Stimulated activated CD4-positive, alpha-beta T cell treated with anti-CD3 and anti-CD28 coated beads, TNF-alpha, amount 100 ng/mL, for 4 hours (primary cell): ENCODE data around the gene SELENOV.
A peak's percentile ranks its signal among the peaks of the same experiment; 100 is the strongest.

ENCODE experiments used
- DNase-seq, 3 experiments: peaks; one replicate each; pipeline ENCODE4 v3.0.0-alpha.2; 2020; ENCODE audit warnings: low read depth in 3 of 3

Gene SELENOV

DNA sequence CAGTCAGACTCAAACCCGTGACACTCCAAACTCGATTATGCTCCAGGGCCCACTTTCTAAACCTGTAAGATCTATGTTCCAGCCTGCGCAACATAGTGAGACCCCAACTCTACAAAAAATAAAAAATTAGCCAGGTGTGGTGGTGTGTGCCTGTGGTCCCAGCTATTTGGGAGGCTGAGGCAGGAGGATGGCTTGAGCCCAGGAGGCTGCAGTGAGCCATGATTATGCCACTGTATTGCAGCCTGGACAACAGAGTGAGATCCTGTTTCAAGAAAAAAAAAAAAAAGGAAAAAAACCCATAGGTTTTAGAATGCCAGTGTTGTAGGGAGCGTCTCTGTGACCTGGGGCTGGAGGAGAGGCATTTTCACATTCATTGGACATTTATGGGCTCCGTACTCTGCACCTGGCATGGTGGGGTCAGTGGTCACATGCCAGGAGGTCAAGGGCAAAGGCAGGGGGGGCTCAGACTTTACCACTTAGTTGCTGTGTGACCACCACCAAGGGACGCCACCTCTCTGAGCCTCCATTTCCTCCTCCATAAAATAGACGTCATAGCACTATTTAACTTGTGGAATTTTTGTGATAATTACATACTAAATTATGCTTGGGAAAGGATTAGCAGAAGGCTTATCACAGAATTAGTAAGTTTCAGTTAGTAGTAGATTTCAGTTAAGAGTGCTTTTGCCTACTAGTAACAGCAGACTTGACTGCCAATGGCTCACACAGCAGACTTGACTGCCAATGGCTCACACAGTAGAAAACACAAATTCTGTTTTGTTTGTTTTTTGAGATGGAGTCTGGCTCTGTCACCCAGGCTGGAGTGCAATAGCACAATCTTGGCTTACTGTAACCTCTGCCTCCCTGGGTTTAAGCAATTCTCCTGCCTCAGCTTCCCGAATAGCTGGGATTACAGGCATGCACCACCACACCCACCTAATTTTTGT is 5.9 kb downstream of the SELENOV start:
- DNase-seq: no peak

DNA sequence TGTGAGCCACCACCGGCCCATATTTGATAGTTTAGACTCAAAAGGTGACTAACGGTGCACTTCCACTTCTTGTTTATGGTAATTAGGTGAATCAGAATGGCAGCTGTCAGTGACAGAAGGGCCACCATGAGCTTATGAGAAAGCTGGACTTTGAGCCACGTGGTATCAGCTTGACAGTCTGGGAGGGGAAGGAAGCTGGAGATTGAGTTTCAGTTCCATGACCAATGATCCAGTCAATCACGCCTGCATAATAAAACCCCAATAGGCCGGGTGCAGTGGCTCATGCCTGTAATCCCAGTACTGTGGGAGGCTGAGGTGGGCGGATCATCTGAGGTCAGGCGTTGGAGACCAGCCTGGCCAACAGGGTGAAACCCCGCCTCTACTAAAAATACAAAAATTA is 9.6 kb downstream of the SELENOV start:
- no peak for DNase-seq

DNA sequence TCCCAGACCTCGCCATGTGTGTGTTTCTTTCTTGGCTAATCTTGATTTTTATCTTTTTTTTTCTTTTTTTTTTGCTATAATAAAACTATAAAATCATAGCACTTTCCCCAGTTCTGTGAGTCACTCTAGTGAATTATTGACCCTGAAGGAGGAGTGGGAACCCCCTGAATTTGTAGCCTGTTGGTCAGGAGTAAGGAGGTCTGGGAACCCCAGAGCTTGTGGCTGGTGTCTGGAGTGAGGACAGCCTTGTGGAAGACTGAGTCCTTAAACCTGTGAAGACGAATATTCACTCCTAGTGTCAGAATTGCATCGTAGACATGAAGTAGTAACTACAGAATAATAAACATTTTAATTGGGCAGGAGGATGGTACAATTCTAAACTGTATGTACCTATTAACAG is 10.3 kb downstream of the SELENOV start:
- DNase-seq: no peak

DNA sequence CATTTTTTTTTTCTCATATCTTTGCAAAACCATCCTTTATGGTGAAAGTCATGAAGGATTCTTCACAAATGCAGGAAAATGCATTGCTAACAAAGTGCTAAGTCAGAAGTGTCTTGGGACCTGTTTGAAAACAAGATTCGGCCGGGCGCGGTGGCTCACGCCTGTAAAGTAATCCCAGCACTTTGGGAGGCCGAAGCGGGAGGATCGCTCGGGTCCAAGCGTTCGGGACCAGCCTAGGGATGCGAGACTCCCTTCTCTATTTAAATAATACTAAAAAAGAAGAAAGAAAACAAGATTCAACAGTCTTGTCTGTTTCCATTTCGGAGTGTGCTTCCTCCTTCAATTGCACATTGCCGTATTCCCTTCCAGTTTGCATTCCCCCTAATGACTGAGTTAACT is 16.9 kb downstream of the SELENOV start:
- no peak for DNase-seq

DNA sequence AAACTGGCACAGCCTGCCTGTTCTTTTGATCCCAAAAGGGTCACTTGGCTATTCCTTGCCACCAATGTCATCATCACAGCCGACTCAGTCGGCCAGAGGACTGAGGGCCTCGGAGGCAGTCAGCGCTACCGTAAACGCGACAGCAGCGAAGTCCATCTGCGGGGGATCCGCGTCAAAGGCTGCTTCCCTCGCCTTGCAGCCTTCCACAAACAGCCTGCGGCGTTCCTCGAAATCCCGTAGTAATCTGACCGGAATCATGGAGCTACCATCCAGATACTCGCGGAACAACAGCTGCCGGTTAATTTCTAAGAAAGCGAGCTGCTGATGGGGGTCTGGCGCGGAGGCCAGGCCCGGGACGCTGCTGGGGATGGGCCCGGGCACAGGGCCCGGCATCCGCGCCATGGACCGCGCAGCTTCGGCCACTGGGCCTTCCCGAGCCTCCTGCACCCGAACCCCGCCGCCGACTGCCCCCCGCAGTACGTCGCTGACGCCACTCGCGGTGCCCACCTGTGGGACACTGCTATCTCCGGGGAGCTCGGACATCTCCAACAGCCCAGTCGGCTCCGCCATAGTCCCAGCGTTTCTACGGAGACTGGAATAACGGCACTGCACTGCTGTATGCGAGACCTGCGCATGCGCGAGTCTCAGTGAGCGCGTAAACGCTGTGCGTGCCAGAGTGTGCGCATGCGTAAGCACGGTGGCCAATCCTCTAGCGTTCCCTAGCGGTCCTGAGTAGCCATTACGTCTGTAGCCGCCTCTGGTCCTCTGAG is 17.5 kb downstream of the SELENOV start, which contains the start of gene EID2B:
Gene EID2B (minus strand): TSS at position 620 of the 770 bp plus-strand sequence. CDS start 50 bp downstream, at position 570.
- peak; percentile 83 to 92 (median 86) for DNase-seq

DNA sequence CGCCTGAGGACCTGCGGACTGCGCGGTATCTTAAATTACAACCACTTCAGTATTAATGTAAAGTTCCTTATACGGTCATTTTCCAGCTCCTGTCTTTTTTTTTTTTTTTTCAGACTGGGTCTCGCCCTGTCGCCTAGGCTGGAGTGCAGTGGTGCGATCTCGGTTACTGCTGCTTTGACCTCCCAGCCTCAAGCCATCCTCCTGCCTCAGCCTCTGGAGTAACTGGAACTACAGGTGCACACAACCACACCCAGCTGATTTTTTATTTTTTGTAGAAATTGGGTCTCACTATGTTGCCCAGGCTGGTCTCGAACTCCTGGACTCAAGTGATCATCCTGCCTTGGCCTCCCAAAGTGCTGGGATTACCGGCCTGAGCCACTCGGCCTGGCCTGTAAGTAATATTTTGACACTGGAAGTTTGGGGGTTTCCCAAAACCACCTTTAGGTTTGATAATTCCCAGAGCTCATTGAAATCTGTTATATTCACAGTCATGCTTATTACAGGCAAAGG is 18.1 kb downstream of the SELENOV start:
- DNase-seq: no peak

DNA sequence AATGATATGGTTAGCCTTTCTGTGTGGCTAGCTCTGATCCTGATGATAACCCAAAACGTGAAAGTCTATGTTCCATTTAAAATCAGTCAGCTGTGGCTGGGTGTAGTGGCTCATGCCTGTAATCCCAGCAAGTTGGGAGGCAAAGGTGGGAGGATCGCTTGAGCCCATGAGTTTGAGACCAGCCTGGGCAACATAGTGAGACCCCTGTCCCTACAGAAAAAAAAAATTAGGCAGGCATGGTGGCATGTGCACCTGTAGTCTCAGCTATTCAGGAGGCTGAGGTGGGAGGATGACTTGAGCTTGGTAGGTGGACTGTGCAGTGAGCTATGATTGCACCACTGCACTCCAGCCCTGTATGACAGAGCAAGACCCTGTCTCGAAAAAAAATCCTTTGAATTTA is 18.9 kb downstream of the SELENOV start:
- DNase-seq: no peak

DNA sequence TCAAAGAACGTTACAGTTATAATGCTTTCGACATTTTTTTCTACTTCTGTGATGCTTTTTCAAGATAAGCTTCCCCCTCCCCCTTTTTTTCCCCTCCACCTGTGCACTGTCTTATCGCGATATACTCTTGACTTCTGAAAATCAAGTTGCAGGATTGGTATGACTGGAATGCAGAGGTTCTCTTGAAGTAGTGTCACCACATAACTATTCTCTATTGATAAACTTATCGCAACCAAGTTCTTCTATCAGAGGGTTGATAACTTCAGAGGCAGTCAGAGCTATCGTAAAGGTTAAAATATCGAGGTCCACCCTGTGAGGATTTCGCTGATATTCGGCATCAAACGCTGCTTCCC is 24.2 kb downstream of the SELENOV start:
- DNase-seq: no peak

DNA sequence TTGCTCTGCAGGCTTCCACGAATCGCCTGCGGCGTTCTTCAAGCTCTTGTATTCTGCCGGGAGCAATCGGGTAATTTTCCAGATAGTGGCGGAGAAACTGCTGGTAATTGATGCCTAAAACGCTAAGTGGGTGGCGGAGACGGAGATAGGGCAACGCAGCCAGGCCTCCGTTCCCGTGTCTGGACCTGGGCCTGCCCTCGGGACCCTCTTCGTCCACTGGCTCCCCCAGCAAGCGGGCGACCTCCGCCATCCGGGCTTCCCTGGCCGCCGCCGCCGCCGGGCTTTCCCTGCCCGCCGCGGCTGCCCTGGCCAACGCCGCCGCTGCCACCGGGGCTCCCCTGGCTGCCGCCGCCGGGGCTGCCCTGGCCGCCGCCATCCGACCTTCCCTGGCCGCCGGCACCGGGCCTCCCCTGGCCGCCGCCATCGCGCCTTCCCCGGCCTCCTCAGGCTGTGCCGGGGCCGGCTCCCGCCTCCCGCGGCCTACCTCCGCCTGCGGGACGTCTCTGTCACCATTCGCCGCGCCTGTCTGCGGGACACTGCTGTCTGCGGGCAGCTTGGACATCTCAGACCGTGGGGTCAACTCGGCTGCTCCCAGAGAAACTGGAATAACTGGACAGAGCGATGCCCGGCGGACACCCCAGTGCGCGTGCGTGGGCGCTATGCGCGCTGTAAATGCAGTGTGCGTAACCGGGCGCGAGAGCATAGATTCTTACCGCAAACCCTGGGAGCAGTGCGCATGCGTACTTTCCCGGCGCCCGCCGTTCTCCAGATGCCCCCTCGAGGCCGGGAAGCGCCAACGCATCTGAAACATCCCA is 24.8 kb downstream of the SELENOV start, which contains the start of gene EID2:
Gene EID2 (minus strand): TSS at position 644 of the 815 bp plus-strand sequence. CDS start 82 bp downstream, at position 562.
- peak; percentile 83 to 94 (median 93) for DNase-seq

DNA sequence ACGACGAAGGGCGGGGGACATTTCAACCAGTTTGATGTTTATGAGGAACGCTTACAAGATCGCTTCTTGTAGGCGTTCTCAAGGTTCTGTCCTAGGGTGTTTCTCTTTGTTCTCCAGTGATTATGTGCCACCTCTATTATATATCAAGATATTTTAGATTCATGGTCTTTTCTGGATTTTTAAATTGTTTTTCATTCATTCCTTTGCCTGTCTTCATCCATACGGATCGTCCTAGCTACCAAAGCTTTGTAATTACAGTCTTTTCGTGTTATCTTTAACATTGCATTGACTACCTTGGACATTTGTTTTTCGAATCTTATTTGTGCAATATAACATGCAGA is 25.4 kb downstream of the SELENOV start:
- no peak for DNase-seq

DNA sequence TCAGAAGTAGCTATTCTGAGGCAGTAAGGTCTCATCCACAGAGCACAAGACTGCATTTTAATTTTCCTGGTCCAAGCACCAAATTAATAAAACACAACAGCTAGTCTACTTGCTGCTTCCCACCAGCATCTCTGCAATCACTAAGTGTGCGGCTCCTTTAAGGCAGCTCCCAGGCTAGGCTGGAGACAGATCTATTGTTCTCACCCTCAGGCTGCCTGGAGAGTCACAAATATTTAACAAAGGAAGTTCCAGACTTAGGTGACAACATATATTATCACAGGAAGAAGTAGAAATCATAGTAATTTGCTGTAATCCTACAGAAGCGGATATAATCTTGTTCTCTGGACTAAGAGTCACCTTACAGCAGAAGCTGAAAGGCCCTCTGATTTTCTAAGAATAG is 27.3 kb downstream of the SELENOV start:
- no peak for DNase-seq

DNA sequence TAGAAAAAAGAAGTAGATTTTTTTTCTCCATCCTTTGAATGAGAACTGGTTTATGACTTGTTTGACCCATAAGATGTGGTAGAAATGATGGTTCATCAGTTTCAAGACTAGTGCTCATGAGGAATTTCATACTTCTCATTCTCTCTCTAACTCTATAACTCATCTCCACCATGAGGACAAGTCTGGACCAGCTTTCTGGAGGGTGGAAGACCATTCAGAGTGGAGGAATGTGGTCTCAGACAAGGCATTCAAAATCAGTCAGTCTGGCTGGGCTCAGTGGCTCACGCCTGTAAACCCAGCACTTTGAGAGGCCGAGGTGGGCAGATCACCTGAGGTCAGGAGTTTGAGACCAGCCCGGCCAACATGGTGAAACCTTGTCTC is 28.5 kb downstream of the SELENOV start:
- DNase-seq: no peak

DNA sequence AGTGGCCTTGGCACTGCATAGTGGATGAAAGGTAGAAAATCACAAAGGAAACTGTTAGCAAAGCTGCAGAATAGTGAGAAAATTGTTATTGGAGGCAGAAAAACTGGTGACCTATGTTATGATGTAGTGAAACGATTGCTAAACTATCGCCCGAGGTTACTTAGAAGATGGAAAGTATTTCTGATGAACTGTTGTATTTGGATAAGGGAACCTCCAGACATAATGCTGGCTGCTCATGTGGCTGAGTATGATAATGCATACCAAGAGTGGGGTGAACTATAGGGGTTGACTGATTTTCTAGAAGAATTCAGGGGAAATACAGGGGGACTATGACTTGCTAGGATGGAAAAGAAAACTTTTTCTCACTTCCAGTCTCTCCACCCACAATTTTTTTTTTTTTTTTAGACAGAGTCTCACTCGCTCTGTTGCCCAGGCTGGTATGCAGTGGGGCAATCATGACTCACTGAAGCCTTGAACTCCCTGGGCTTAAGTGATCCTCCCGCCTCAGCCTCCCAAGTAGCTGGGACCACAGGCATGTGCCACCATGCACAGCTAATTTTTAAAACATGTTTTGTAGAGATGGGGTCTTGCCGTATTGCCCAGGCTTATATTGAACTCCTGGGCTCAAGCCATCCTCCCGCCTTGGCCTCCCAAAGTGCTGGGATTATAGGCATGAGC is 29.4 kb downstream of the SELENOV start:
- no peak for DNase-seq

DNA sequence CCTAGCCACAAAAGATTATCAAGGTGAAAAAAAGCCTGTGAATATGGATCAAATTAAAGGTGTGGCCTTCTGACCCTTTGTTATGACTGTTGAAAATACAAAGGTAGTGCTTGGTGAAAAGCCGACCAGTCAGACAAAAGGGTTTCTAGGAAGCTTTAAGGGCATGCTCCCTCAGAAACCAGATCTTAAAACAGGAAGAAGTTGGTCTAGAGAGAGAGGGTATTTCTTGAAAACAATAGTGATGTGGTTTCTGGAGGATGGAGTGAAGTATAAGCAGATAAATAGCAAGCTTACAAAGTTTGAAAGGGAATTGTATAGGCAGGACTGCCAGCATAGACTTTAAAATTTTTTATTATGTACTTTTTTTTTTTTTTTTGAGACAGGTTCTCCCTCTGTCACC is 30.0 kb downstream of the SELENOV start:
- DNase-seq: no peak

DNA sequence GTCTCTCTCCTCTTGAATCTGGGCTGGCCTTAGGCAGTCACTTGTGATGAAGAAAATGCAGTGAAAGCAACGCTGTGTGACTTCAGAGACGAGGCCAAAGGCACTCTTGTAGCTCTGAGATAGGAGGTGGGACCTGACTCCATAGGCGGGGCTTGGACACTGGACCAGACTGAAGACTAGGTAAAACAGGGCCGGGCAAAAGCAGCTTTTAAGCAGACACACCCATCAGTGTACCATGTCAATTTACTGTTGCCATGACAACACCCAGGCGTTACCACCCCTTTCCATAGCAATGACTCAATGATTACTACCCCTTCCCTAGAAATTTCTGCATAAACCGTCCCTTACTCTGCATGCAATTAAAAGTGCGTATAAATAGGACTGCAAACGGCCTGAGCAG is 31.7 kb downstream of the SELENOV start:
- no peak for DNase-seq

DNA sequence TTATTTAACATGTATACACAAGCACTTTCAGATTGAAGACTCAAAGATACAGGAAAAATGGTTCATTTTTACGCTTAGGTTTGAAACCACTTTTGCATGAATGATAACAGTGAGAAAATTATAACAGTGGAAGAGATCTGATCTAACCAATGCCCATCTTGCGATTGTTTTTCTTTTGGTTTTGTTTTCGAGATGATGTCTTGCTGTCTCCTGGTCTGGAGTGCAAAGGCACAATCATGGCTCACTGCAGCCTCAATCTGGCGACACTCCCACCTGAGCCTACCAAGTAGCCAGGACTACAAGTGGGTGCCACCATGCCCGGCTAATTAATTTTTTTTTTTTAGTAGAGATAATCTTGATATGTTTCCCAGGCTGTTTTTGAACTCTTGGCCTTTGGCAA is 35.3 kb downstream of the SELENOV start:
- no peak for DNase-seq

DNA sequence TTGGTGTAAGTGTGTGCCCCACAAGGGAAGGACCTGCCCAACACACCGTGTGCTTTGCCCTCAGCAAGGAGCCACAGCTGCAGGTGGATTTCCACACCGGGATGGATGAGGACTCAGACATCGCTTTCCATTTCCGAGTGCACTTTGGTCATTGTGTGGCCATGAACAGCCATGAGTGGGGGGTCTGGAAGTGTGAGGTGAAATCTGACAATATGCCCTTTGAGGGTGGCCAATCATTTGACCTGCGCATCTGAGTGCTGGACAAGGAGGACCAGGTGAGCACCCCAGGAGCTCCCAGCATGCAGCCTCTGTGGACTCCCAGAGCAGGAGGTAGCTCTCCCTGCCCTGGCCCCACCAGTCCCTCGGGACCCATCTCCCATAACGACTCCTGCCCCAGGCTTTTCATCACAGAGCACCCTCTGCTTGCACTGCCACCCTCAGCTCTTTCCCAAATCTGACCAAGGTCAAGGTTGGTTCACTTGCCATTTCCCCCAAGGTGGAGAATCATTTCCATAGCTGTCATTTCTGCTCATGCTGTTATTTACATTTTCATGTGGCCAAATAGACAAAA is 38.2 kb downstream of the SELENOV start:
- DNase-seq: no peak

DNA sequence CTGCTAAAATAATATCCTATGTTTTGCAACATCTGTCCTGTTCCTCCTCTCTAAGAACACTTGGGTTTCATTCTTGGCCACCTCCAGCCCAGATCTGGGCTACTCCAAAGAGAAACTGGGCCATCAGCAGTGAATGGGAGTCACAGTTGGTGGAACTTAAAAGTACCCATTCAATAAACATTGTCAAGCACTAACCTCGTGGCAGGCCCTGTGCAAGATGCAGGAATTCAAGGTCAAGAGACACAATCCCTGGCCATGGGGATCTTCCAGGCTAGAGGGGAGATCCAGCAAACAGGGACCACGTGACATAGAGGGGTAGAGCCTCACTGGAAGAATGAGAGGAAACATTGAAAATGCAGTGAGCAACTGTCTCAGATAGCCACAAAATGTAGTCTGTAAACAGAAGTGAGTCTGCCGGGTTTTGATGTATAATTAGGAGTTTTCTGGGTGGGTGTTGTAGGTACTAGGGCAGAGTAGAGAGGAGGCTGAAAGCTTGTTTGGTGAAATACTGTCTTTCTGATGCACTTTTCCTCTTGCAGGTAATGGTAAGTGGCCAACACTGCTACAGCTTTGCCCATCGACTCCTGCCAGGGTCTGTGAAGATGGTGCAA is 39.9 kb downstream of the SELENOV start:
- no peak for DNase-seq

DNA sequence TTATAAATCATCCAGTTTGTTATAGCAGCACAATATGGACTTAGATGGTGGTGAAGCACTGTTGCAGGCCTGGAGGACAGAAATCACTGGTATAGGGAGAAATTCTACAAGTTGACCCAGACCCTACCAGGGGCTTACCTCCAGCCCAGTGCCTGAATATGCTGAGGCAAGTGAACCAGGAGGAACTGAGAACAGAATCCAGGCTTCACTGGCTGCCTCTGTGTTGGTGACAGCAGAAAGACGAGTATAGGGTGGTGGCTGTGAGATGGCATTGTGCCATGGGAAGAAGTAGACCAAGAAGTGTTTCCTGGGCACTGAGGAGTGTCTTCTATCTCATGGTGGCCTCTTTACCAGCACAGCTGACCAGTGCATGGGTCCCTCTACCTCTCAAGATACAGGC is 40.9 kb downstream of the SELENOV start:
- DNase-seq: no peak

DNA sequence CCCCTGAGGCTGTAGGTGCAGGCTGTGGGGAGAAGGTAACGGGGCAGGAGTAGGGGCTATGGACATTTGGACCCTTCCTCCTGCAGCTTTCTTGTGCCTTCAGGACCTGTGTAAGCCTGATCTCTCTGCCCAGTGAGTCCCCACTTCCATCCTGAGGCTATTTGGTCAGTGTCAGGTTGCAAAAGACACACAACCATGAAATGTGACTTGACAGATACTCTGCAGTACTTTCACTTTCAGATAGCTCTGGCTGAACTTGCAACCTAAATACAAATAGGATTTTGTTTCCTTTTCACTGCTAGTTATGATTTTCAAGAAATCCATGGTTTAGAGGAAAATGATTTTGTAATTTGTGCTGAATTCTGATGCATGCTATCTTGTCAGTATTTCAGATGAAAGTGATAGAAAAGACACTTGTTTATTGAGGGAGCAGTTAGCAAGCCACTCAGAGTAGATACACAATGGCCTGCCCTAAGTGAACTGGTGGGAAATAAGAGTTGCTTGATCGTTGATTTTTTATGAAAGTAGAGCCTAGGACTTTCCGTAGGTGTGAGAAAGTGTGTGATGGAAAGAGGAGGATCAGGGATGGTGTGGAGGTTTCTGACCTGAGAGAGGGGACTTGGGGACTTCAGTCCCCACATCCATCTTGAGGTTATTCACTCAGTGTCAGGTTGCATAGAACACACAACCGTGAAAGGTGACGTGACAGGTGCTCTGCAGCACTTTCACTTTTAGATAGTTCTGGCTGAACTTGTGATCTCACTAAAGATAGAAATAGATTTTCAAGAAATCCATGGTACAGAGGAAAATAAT is 43.1 kb downstream of the SELENOV start:
- no peak for DNase-seq
